H9 (cell line): ENCODE results near the gene NANOG. TPM values are rescaled to one million over a fixed set of nuclear protein-coding genes. Genes with fewer than 3 reads are reported as not detected.
"Not testable (repeated sequence)": the region's sequence is repeated elsewhere in the genome, so short reads cannot be mapped to it uniquely, and the experiment has no call there.

ENCODE experiments used
- DNase-seq: peaks from one replicate; pipeline ENCODE4 v3.0.0-alpha.2; 2017
- H2AFZ ChIP-seq: one replicate; pipeline ENCODE4 v1.6.1; 2013; ENCODE audit warnings: mild to moderate bottlenecking, low read length, control low read depth, moderate library complexity
- H2AK5ac ChIP-seq: 2 replicates; pipeline ENCODE4 v1.6.1; 2013; ENCODE audit warnings: low read length, control low read depth, mixed read lengths; ENCODE audit not compliant: insufficient read length
- H2BK120ac ChIP-seq: one replicate; pipeline ENCODE4 v1.6.1; 2013; ENCODE audit warnings: low read depth, mild to moderate bottlenecking, low read length, control low read depth, inconsistent platforms; ENCODE audit not compliant: poor library complexity, severe bottlenecking
- H2BK12ac ChIP-seq: 2 replicates; pipeline ENCODE4 v1.6.1; 2013; ENCODE audit warnings: low read length, control low read depth, mixed read lengths, low read depth; ENCODE audit not compliant: insufficient read length
- H2BK15ac ChIP-seq: 2 replicates; pipeline ENCODE4 v1.6.1; 2013; ENCODE audit warnings: low read depth, low read length, control low read depth
- H2BK20ac ChIP-seq: one replicate; pipeline ENCODE4 v1.6.1; 2013; ENCODE audit warnings: low read depth, mild to moderate bottlenecking, low read length, control low read depth, inconsistent platforms; ENCODE audit not compliant: poor library complexity, severe bottlenecking
- H2BK5ac ChIP-seq: 2 replicates; pipeline ENCODE4 v1.6.1; 2013; ENCODE audit warnings: low read length, control low read depth, mixed read lengths; ENCODE audit not compliant: insufficient read length
- H3K14ac ChIP-seq: 2 replicates; pipeline ENCODE4 v1.6.1; 2013; ENCODE audit warnings: low read length, control low read depth; ENCODE audit not compliant: insufficient read depth
- H3K18ac ChIP-seq: 2 replicates; pipeline ENCODE4 v1.6.1; 2013; ENCODE audit warnings: low read depth, mild to moderate bottlenecking, mixed read lengths, low read length, control low read depth; ENCODE audit not compliant: insufficient read length
- H3K23ac ChIP-seq: 2 replicates; pipeline ENCODE4 v1.6.1; 2013; ENCODE audit warnings: low read length, control low read depth, mixed read lengths, low read depth; ENCODE audit not compliant: insufficient read length
- H3K23me2 ChIP-seq: 2 replicates; pipeline ENCODE4 v1.6.1; 2013; ENCODE audit warnings: low read depth, mild to moderate bottlenecking, mixed read lengths, low read length, control low read depth; ENCODE audit not compliant: insufficient read length, poor library complexity, severe bottlenecking
- H3K27ac ChIP-seq: 2 replicates; pipeline ENCODE4 v1.5.1; 2013; ENCODE audit warnings: low read length, control low read depth, mixed read lengths, low read depth; ENCODE audit not compliant: insufficient read length
- H3K27me3 ChIP-seq: 2 replicates; pipeline ENCODE4 v1.6.1; 2013; ENCODE audit warnings: low read length, control low read depth, inconsistent platforms; ENCODE audit not compliant: insufficient read depth
- H3K4ac ChIP-seq: 2 replicates; pipeline ENCODE4 v1.6.1; 2013; ENCODE audit warnings: low read depth, mild to moderate bottlenecking, control low read depth, inconsistent platforms, low read length, moderate library complexity
- H3K4me1 ChIP-seq: 2 replicates; pipeline ENCODE4 v1.6.1; 2013; ENCODE audit warnings: low read length, control low read depth, inconsistent platforms; ENCODE audit not compliant: insufficient read depth
- H3K4me2 ChIP-seq: 2 replicates; pipeline ENCODE4 v1.6.1; 2013; ENCODE audit warnings: low read length, control low read depth, mixed read lengths; ENCODE audit not compliant: insufficient read length, insufficient read depth
- H3K56ac ChIP-seq: 2 replicates; pipeline ENCODE4 v1.6.1; 2013; ENCODE audit warnings: low read depth, mild to moderate bottlenecking, mixed read lengths, low read length, control low read depth; ENCODE audit not compliant: insufficient read length
- H3K79me1 ChIP-seq: 2 replicates; pipeline ENCODE4 v1.6.1; 2013; ENCODE audit warnings: low read depth, mild to moderate bottlenecking, moderate library complexity, low read length, control low read depth, inconsistent platforms; ENCODE audit not compliant: insufficient read depth, poor library complexity, severe bottlenecking
- H3K79me2 ChIP-seq: 2 replicates; pipeline ENCODE4 v1.6.1; 2013; ENCODE audit warnings: low read length, control low read depth, inconsistent platforms; ENCODE audit not compliant: insufficient read depth
- H3K9ac ChIP-seq: 2 replicates; pipeline ENCODE4 v1.6.1; 2013; ENCODE audit warnings: low read length, control low read depth, mixed read lengths; ENCODE audit not compliant: insufficient read length; ENCODE audit errors: extremely low read depth
- H3K9me3 ChIP-seq: one replicate; pipeline ENCODE4 v1.6.1; 2013; ENCODE audit warnings: low read depth, low read length, inconsistent platforms; ENCODE audit not compliant: control insufficient read depth
- H3T11ph ChIP-seq: one replicate; pipeline ENCODE4 v1.6.1; 2013; ENCODE audit warnings: mild to moderate bottlenecking, low read length, control low read depth, inconsistent platforms
- H4K20me1 ChIP-seq: one replicate; pipeline ENCODE4 v1.6.1; 2013; ENCODE audit not compliant: control insufficient read depth, insufficient read length, insufficient read depth
- H4K5ac ChIP-seq: 2 replicates; pipeline ENCODE4 v1.6.1; 2013; ENCODE audit warnings: low read depth, mild to moderate bottlenecking, mixed read lengths, low read length, control low read depth; ENCODE audit not compliant: insufficient read length
- H4K8ac ChIP-seq: replicated peaks from 2 replicates; pipeline ENCODE4 v1.6.1; 2013; ENCODE audit warnings: low read length, control low read depth, mixed read lengths, low read depth; ENCODE audit not compliant: insufficient read length
- H4K91ac ChIP-seq: 2 replicates; pipeline ENCODE4 v1.6.1; 2013; ENCODE audit warnings: low read depth, mild to moderate bottlenecking, moderate library complexity, mixed read lengths, low read length, control low read depth; ENCODE audit not compliant: insufficient read length
- H3K27ac Mint-ChIP-seq, 3 experiments: 2 replicates in 2 of 3; 3 replicates in 1 of 3; pipeline ENCODE4 v1.8.0; 2020 to 2021; ENCODE audit warnings: mixed read lengths in 3 of 3, mild to moderate bottlenecking in 1 of 3, moderate library complexity in 1 of 3
- H3K27me3 Mint-ChIP-seq: 2 replicates; pipeline ENCODE4 v1.8.0; 2021; ENCODE audit warnings: low read depth, mild to moderate bottlenecking, moderate library complexity, mixed read lengths
- H3K36me3 Mint-ChIP-seq, 3 experiments: 2 replicates in 2 of 3; 3 replicates in 1 of 3; pipeline ENCODE4 v1.8.0; 2020 to 2021; ENCODE audit warnings: low read depth in 3 of 3, mixed read lengths in 3 of 3; ENCODE audit not compliant: insufficient read depth in 1 of 3
- H3K4me1 Mint-ChIP-seq, 2 experiments: 2 replicates each; pipeline ENCODE4 v1.8.0; 2020; ENCODE audit warnings: mixed read lengths in 2 of 2
- H3K4me3 Mint-ChIP-seq, 2 experiments: 2 replicates in 1 of 2; 3 replicates in 1 of 2; pipeline ENCODE4 v1.8.0; 2020 to 2021; ENCODE audit warnings: mild to moderate bottlenecking in 2 of 2, mixed read lengths in 2 of 2, moderate library complexity in 1 of 2
- H3K9me3 Mint-ChIP-seq, 2 experiments: 2 replicates in 1 of 2; 3 replicates in 1 of 2; pipeline ENCODE4 v1.8.0; 2020; ENCODE audit warnings: mild to moderate bottlenecking in 2 of 2, mixed read lengths in 2 of 2, moderate library complexity in 1 of 2
- WGBS: extraction: QIAGEN DNeasy Blood & Tissue Kit; methylation state at CpG from one replicate; pipeline ENCODE4 v1.1.7; 2013; ENCODE audit warnings: missing lambda C conversion rate, low lambda C conversion rate, mixed read lengths; ENCODE audit not compliant: insufficient read length; ENCODE audit errors: extremely low coverage; 5-methylcytosine and 5-hydroxymethylcytosine counted together
- total RNA-seq: library from RNA; stranded (reverse); gene quantifications from 2 replicates; pipeline ENCODE4 v1.2.1, GENCODE V29; 2021
- TF ChIP-seq, protein P1 (sequence below): fragments of 200-600 bp; sonication (generic); conservative IDR thresholded peaks from 3 replicates; pipeline ENCODE4 v1.8.0; 2021; ENCODE audit warnings: antibody characterized with exemption, mild to moderate bottlenecking

NANOG gene
- total RNA-seq, 1 experiment from 2014 or later: 199 TPM

DNA sequence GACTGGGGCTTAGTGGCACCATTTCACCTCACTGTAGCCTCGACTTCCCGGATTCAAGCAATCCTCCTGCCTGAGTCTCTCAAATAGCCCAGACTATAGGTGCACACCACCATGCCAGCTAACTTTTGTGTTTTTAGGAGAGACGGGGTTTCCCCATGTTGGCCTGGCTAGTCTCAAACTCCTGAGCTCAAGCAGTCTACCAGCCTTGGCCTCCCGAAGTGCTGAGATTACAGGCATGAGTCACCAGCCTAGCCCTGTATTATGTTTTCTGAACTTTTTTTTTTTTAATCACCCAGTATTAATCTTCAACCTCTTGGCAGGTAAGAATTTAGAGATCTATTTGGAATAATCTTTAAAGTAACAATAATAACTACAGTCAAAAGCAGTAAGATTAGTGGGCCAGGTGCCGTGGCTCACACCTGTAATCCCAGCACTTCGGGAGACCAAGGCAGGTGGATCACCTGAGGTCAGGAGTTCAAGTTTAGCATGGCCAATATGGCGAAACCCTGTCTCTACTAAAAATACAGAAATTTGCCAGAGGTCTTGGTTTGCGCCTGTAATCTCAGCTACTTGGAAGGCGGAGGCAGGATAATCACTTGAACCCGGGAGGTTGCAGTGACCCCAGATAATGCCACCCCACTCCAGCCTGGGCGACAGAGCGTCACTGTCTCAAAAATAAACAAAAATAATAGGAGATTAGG is 8.6 kb downstream of the NANOG start:
- Histone ChIP-seq H4K5ac (no peak overlapping the region), H3K79me1 (no peaks in the 10 kb centered on the region), H3K56ac (no peak overlapping the region), H2BK12ac (no peak overlapping the region), H2BK120ac (no peak overlapping the region), H3K4me2 (no peak overlapping the region), H3K9ac (no peak overlapping the region), H2AFZ (no peak overlapping the region), H2BK20ac (no peak overlapping the region), H3K79me2 (no peaks in the 10 kb centered on the region; the same call in 1 of the 2 replicates), H2AK5ac (no peak overlapping the region), H3K18ac (peak overlapping the region; percentile 42), H3K27me3 (no peaks in the 10 kb centered on the region), H3K9me3 (no peaks in the 10 kb centered on the region), H3K4me1 (no peaks in the 10 kb centered on the region; the same call in 1 of the 2 replicates), H3K14ac (no peak overlapping the region), H2BK5ac (no peak overlapping the region), H2BK15ac (no peak overlapping the region), H3K23ac (no peak overlapping the region), H3T11ph (no peak overlapping the region), H3K4ac (no peak overlapping the region), H4K20me1 (no peaks in the 10 kb centered on the region), H3K27ac (peak overlapping the region; percentile 82), H3K23me2 (no peaks in the 10 kb centered on the region), H4K91ac (no peak overlapping the region), H4K8ac (no peak overlapping the region)
- WGBS: no CpG with 5 or more reads among the region's 12 CpGs
- peak overlapping the region; percentile 21 to 64; a peak in 4 of 5 replicates for H3K4me3 Mint-ChIP-seq
- H3K27me3 Mint-ChIP-seq: no peaks in the 10 kb centered on the region
- peaks cover 33 to 34% of the 10 kb centered on the region in 2 experiments for H3K4me1 Mint-ChIP-seq
- DNase-seq: no peak
- H3K27ac Mint-ChIP-seq: peak overlapping the region; percentile 93 to 99 (median 98)
- peaks cover 36 to 68% (median 38%) of the 10 kb centered on the region in 3 experiments; a peak in 6 of 7 replicates for H3K36me3 Mint-ChIP-seq
- TF ChIP-seq, protein P1, sequence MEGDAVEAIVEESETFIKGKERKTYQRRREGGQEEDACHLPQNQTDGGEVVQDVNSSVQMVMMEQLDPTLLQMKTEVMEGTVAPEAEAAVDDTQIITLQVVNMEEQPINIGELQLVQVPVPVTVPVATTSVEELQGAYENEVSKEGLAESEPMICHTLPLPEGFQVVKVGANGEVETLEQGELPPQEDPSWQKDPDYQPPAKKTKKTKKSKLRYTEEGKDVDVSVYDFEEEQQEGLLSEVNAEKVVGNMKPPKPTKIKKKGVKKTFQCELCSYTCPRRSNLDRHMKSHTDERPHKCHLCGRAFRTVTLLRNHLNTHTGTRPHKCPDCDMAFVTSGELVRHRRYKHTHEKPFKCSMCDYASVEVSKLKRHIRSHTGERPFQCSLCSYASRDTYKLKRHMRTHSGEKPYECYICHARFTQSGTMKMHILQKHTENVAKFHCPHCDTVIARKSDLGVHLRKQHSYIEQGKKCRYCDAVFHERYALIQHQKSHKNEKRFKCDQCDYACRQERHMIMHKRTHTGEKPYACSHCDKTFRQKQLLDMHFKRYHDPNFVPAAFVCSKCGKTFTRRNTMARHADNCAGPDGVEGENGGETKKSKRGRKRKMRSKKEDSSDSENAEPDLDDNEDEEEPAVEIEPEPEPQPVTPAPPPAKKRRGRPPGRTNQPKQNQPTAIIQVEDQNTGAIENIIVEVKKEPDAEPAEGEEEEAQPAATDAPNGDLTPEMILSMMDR: no peak
- no peaks in the 10 kb centered on the region for H3K9me3 Mint-ChIP-seq

DNA sequence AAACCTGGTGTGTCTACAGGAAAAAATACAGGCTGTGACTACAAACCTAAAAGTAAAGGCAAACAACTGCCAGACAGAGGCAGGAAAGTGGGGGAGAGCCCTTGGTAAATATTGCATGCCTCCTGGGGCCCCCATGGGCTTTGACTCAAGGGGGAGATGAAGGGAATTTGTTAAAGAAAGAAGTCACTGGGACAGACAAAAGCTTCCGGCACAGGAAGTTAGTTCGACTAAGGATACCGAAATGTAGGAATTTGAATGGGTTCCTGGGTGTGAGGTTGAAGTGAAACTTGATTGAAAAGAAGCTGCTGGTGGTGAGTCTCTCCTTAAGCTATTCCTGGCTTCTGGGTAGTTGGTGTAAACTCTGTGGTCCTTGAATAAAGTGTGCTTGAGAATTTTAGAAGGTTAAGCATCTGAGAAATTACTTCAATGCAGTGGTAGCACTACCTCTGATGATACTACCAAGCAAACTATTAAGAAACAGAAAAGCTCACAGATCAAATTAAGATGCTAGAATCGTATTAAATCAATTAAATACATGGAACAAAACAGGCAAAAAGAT is 9.6 kb downstream of the NANOG start:
- peak overlapping the region; percentile 93 for H3K27ac ChIP-seq
- H3K4me1 Mint-ChIP-seq: peaks cover 27 to 30% of the 10 kb centered on the region in 2 experiments

More for the DNA sequence above, 9.6 kb downstream of the NANOG start:
- H2BK20ac ChIP-seq, H2BK120ac ChIP-seq, H3K18ac ChIP-seq, H4K5ac ChIP-seq, H3K9me3 ChIP-seq, H3T11ph ChIP-seq, H3K56ac ChIP-seq, H3K9me3 Mint-ChIP-seq, DNase-seq, H2BK15ac ChIP-seq, H3K27me3 ChIP-seq, H2AK5ac ChIP-seq, H3K23me2 ChIP-seq, H4K91ac ChIP-seq, H4K20me1 ChIP-seq, H3K4ac ChIP-seq, H3K4me1 ChIP-seq, H2BK5ac ChIP-seq, H3K27me3 Mint-ChIP-seq, H3K79me1 ChIP-seq, H3K9ac ChIP-seq, H2AFZ ChIP-seq, H3K4me2 ChIP-seq, H3K79me2 ChIP-seq, H2BK12ac ChIP-seq, H3K23ac ChIP-seq, H4K8ac ChIP-seq, H3K14ac ChIP-seq: not testable (repeated sequence)
- Mint-ChIP-seq H3K4me3 (peak overlapping the region; percentile 0 to 3; a peak in 3 of 5 replicates), H3K27ac (peak overlapping the region; percentile 93 to 98 (median 98)), H3K36me3 (peaks cover 31 to 65% (median 33%) of the 10 kb centered on the region in 3 experiments; a peak in 6 of 7 replicates)
- WGBS: no CpG with 5 or more reads among the region's 4 CpGs
